NCI-H226 (cell line): ENCODE results near the gene SEC14L1.

Source experiments
- DNase-seq: peaks from one replicate; pipeline ENCODE4 v3.0.0-alpha.2; 2015

The SEC14L1 gene

GRCh38 chr17:77164483-77165091 is 23.8 kb downstream of the SEC14L1 start:
- DNase-seq = no peak

DNA sequence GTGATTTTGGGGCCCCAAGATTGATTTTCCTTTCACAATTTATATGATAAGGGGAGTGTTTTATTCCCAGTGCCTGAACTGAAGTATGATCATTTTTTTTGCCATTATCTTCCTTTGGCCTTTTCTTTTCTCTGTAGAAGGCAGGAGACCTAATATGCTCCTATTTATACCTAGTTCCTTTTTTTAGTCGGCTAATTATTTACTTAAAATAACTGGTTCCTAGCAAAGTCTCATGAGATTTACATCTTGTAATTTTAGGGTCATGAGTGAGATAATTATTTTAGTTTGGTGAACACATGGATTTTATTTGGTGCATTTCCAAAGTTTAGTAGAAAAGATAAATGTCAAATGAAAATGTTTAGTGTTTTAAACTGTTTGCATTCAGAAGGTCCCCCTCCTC is 24.8 kb downstream of the SEC14L1 start:
- DNase-seq = no peak

- DNase-seq = no peak
Observed at GRCh38 chr17:77167472-77168306, 26.9 kb downstream of the SEC14L1 start.

DNA sequence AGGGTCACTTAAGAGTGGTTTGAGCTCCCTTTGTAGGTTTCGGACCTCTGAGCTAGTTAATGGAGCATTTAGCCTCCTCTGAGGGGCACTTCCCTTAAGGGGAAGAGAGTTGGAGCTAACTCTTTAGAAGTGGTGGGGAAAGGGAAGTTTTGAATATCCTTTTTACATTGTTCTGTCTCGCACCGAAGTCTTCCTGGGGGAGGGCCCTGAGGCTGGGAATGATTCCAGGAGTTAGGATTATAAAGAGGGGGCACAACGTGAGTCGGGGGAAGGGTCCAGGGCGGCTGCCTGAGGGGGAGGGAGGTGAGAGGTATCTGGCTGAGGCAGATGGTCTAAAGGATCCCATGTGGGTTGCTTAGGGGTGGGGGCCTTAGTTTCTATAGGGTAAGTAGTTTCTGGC is 32.3 kb downstream of the SEC14L1 start:
- no peak for DNase-seq

DNA sequence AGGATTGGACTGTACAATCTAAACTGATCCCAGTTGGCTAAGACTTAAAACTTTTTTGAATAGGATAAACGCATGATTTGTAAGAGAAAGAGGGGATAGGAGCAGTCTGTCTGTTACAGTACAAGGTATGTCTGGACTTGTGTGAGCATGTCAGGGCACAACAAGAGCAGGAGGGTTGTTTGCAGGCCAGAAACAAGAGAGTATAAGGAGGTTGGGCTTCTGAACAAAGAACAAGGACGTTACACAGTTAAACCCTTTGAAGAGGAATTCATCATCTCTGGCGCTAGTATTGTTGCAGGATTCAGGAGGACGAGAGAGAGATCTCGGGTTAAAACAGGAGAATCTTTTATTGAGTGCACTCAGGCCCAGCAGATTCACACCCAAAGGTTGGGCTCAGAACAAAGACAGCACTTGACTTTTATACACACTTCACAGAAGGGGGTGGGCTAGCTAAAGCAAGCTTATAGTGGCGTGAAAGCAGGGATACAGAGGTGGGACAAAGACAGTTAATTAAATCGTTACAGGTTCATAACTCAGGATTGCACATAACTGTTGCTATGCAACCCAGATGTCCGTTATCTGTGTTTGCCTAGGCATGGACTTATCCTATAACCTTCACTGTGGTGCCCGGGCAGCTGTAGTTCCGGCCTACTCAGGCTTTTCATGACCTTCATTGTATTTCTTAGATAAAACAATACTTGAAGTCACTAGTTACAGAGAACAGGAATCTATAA is 34.3 kb downstream of the SEC14L1 start:
- no peak for DNase-seq

DNA sequence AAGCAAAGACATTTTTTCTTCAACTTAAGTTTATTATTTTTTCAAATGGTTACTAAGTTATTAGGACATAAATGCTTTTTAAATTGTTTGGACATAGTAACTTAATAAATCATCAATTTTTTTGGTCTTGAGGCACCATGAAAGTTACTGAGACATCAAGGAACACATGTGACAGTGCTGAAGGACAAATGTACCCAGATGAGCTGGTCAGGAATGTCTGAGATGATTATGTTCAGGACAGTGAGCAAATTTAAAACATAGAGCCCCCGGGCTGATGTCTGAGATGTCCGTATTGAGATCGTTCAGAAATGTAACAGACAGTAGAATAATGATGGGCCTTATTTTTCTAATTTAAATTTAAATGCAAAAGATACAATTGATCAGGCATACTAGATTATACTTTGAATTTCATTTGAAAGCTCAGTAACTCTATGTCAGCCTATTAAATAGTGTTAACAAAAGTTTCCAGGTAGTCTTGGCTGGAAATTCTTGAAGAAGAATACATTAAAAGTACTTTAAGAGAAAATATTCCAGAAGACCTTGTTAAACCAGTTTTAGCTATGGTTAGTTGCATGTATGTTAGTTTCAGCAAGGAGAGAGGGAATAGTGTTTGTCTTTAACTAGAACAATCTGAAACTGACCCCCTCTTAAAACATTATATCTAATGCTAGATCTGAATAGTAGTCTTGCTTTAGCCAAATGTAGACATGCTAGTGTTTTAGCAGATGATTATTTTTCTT is 36.4 kb downstream of the SEC14L1 start:
- no peak for DNase-seq

- DNase-seq = no peak
Observed at GRCh38 chr17:77178050-77178449, 37.3 kb downstream of the SEC14L1 start.

GRCh38 chr17:77178563-77178962 is 37.8 kb downstream of the SEC14L1 start:
- DNase-seq = no peak

DNA sequence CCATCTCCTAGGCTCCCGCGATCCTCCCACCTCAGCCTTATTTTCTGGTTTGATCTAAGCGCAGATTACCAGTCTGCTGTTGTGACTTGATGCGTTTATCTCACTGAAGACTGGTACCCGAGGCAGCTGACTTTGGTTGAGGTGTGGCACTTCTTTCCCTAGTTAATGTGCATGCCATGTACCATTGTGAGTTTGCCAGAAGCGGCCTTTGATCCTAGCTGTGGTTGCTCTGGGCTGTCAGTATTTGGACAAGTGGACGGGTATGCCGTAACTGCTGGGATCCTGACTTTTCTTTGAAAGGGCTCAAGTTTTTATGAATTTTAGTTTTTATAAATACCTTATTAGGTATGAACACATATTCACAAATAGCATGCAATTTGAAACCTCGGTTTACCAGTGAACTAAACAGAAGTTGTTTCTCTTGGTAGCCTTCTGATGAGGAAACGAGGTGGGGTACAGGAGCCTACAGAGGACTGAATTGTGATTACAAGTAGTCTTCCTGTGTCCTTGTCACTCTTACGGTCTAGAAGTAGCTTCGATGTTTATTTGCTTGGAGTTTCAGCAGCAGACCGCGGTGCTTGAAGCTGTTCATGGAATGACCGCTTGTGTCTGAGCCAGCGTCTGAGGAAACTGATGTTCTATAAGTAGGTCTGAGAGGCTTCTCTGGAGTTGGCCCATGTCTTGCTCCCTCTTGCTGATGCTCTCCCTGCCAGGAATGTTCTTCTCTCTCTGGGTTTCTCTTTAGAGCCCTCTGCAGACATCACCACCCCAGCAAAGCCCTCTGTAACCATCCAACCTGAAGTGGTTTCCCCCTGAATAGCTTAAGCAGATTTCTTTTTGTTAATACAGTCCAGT is 40.0 kb downstream of the SEC14L1 start:
- DNase-seq = no peak

DNA sequence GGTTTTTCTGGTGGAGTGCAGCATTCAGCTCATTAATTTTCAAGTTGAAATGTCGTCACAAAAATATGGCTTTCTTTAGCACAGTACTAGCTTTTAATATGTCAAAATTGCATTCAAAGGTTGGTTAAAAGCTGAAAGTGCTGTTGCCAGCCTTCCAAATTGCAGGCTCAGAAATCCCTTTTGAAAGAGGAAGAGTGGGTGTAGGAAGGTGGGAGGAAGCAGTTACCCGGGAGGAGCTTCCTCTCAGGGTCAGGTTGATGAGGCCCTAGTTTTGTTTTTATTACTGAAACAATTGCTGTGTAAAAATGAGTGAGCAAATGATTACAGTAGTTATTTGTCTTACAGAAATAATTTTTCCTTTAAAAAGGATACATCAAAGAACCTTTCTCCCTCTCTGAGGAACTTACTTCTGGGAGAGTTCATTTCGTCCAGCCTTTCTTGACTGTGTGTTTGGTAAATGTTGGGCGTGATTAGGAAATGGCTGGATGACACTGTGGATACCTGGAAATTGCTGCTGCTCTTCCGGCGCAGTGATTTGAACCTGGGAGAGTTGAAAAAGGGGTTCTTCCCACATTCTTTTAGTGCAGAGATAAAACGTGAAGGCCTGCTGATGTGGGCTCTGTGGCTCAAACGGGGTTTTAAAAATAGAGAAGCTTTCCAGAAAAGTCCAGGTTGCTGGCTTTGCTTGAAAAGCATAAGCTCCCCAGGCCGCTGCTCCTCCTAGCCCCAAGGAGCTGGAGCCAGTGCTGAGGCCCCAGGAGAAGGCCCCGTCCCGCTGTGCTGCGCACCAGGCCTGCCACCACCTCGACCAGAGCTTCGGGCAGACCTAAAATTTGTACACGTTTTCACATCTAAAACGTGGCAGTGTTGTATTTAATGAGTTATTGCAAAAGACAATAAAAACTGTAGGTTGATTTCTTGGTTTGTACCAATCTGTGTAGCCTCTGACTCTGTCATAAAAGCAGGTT is 41.7 kb downstream of the SEC14L1 start:
- no peak for DNase-seq

GRCh38 chr17:77184474-77184873 is 43.7 kb downstream of the SEC14L1 start:
- DNase-seq = peak; percentile 70

DNA sequence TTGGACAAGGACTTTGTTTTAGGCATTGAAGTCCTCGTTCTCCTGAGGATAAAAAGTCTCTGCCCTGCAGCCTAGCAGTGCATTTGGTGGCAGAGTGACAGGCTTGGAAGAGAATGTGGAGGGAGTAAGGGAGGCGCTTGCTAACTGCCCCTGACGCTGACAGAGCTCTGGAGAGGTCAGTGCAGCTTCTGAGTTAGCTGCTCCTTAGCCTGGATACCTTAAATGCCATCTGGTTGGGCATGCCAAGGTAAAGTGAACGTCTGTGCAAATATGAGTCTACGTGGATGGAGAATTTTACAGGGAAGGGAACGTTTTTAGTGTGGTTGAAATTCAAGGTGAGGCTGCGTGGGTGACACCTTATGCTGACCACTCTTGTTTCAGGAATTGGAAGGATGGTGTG is 44.4 kb downstream of the SEC14L1 start:
- DNase-seq = no peak

- DNase-seq = no peak
Observed at GRCh38 chr17:77186141-77186604, 45.4 kb downstream of the SEC14L1 start.

DNA sequence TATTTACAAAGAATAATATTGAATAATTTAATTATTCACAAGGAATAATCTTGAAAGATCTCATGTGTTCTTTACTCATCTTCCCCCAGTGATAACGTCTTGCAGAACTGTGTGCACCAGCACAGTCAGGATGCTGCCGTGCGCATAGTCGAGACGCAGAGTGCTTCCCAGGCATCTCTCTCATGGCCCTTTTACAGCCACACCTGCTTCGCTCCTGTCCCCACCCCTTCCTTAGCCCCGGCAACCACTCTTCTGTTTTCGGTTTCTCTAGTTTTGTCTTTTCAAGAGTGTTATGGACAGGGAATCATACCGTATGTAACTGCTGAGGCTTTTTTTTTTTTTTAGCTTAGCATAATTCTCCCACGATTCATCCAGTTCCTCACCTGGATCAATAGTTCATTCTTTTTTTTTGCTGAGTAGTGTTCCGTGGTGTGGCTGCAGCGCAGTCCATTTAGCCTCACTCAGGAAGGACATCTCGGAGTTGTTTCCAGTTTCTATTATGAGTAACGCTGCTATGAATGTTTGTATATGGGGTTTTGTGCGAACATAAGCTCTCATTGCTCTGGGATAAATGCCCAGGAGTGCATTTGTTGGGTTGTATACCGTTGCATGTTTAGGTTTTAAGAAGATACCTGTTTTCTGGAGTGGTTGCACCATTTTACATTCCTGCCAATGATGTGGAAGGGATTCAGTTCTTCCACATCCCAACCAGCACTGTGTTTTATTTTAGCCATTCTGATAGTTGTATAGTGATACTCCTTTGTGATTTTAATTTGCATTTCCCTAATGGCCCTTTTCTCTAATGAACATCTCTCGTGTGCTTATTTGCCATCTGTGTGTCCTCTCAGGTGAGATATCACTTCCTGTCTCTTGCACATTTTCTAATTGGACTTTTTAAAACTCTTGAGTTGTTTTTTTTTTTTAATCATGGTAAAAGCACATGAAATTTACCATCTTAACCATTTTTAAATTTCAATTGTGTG is 47.6 kb downstream of the SEC14L1 start:
- DNase-seq = no peak

DNA sequence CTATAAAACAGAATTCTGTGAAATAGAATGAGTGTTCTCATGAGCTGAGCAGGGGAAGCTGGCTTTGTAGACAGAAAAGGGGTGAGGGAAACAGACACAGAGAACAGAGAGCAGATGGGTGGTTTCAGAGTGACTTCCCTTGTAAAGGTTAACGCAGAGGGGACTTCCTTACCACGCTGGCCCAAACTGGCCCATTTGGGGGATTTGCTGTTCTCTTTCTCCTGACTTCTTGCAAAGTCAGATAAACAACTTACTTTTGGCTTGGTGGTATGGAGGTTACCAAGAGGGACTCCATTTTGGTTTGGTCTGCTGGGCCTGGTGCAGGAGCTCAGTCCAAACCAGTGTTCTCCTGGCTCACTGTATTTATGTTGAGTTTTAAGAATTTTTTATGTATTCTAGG is 48.4 kb downstream of the SEC14L1 start:
- no peak for DNase-seq

GRCh38 chr17:77190576-77190975 is 49.8 kb downstream of the SEC14L1 start:
- DNase-seq = no peak

DNA sequence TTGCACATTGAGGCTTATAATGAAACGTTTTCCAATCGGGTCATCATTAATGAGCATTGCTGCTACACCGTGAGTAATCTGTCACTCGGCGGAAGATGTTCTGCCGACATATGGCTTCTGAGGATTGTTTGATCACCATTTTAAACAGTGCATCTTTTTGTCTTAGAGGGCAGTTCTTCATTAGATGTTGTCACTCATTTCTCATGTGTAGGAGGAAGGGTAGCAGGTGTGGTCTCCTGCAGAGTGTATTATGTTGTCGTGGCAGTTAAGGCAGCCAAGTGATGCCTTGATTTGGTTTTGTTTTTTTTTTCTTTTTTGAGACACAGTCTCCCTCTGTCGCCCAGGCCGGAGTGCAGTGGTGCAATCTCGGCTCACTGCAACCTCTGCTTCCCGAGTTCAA is 50.5 kb downstream of the SEC14L1 start:
- DNase-seq = no peak

GRCh38 chr17:77193653-77194052 is 52.9 kb downstream of the SEC14L1 start:
- no peak for DNase-seq

DNA sequence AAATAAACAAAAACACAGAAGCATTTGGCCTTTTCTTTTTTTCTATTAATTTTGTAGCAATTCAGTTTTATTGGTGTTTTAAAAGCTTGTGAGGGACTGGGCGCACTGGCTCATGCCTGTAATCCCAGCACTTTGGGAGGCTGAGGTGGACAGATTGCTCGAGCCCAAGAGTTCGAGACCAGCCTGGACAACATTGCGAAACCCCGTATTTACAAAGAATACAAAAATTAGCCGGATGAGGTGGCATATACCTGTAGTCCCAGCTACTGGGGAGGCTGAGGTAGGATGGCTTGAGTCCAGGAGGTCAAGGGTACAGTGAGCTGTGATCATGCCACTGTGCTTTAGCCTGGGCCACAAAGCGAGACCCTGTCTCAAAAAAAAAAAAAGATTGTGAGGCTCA is 53.4 kb downstream of the SEC14L1 start:
- DNase-seq = no peak

DNA sequence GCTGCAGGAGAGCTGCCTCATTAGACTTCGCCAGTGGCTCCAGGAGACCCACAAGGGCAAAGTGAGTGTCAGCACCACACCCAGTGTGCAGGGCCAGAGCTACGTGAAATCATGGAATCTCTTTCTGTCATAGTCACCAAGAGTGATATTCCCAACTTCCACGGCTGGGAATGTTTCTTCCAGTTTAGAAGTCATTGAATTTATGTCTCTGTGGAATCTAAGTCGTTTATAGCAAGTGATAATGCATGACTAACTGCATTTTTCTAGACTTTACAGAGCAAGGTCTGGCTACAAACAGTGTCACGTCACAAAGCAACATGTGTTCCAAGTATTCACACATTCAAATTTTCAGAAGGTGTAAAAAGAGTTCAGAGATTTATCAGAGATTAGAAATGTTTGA is 55.5 kb downstream of the SEC14L1 start:
- DNase-seq = no peak
